Vagina (tissue), 2 donors: ENCODE data around the gene FRMPD1.

Source experiments
- CTCF ChIP-seq, 3 experiments: fragments of 450-650 bp in 2 of 3; fragments of 200-600 bp in 1 of 3; sonication (generic) in 1 of 3; IDR thresholded peaks; one replicate each; pipeline ENCODE4 v1.5.1; 2017 to 2019; ENCODE audit warnings: antibody characterized with exemption in 3 of 3, mild to moderate bottlenecking in 2 of 3, moderate library complexity in 2 of 3
- POLR2A ChIP-seq, 2 donors: fragments of 450-650 bp; IDR thresholded peaks; one replicate each; pipeline ENCODE4 v1.6.1; 2017; ENCODE audit warnings: antibody characterized with exemption in 2 of 2, mild to moderate bottlenecking in 2 of 2, moderate library complexity in 2 of 2

- TF ChIP-seq CTCF (IDR thresholded peaks at IDR 0.05) (no peak), POLR2A (IDR thresholded peaks at IDR 0.05) (no peak)
These were observed 80.1 kb downstream of the FRMPD1 start for GRCh38 chr9:37730839-37731238.
